Kidney epithelial cell (primary cell): Measurements from ENCODE around the gene AFF1. TPM values are rescaled to one million over a fixed set of nuclear protein-coding genes. Genes with fewer than 3 reads are reported as not detected.

Source experiments
- DNase-seq: peaks from one replicate; pipeline ENCODE4 v3.0.0-alpha.2; 2010; ENCODE audit warnings: low read depth
- H3K27me3 ChIP-seq: 2 replicates; pipeline ENCODE4 v1.6.0; 2011; ENCODE audit warnings: low read length; ENCODE audit not compliant: control insufficient read depth, insufficient read depth
- H3K36me3 ChIP-seq: 2 replicates; pipeline ENCODE4 v1.5.1; 2011; ENCODE audit warnings: low read length; ENCODE audit not compliant: control insufficient read depth, insufficient read depth
- H3K4me3 ChIP-seq: 2 replicates; pipeline ENCODE4 v1.5.1; 2011; ENCODE audit warnings: low read depth, mild to moderate bottlenecking, control low read depth, low read length
- CTCF ChIP-seq: IDR thresholded peaks from 2 replicates; pipeline ENCODE4 v1.5.1; 2011; ENCODE audit warnings: mild to moderate bottlenecking, moderate library complexity, low read length, control low read depth, inconsistent platforms; ENCODE audit not compliant: insufficient read depth, poor library complexity, severe bottlenecking
- total RNA-seq: library from RNA; depleted of rRNA; stranded (reverse); fragments of >200 nt; gene quantifications from 2 replicates; pipeline ENCODE4 v1.2.3, GENCODE V29; 2015

AFF1 gene
- total RNA-seq, 1 donor from 2014 or later = 16.9 TPM

DNA sequence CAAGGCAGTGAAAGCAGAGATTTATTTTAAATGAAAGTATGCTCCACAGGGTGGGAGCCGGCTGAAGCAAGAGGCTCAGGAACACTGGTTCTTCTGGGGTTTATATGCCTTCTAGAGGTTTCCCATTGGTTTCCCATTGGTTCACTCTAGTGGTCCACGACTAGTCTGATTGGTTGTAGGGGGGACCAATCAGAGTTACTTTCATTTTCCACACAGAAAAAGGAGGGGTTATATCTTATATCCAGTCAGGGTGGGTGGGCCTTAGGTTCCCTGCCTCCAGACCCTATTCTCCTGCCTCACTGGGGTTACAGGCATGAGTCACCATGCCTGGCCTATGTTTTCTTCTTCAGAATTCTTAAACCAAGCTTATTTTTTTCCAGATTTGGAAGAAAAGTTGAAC, 184.0 kb downstream of the AFF1 start:
- DNase-seq = no peak
- H3K36me3 ChIP-seq = peaks cover 4% of the 10 kb centered on the region
- TF ChIP-seq CTCF = no peak
- no peaks in the 10 kb centered on the region for H3K27me3 ChIP-seq
- H3K4me3 ChIP-seq = no peak overlapping the region

- no peak for TF ChIP-seq CTCF
- Histone ChIP-seq H3K27me3 (no peaks in the 10 kb centered on the region), H3K4me3 (no peak overlapping the region), H3K36me3 (peaks cover 3% of the 10 kb centered on the region)
- DNase-seq = no peak
Measured at GRCh38 chr4:87120010-87120409, 185.2 kb downstream of the AFF1 start.

DNA sequence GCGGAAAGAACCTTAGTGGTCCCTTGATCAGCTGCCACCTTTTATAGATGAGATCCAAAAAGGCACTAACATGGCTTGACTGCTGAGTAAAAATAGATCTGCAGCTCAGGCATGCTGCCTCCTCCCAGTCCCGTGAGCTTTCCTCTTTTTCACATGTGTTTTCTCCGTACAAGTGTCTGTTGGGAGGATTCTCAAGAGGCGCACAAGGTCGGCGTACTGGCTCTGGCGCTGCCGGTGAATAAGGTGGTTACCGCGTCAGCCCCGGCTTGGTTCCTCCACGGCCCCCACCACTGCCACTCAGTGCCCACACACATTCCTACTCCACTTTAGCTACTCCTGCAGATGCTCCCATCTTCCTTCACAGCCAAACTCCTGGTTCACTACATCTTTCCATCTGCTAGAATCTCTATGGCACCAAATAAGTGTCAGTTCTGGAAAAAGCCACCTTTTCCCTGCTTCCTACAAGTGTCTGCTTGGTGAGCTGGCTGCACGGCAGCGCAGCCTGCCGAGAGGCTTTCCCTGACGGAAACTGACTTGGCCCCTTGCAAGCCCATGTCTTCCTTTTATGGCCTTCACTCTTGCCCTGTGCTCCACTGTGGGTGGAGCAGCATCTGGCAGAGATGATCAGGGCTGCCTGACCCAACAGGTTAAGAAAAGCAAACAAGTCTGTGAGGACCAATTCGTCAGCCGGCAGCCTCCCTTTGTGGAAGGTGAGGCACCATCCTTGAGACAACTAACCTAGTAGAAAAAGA, 185.8 kb downstream of the AFF1 start:
- H3K36me3 ChIP-seq = no peaks in the 10 kb centered on the region
- no peak for DNase-seq
- H3K4me3 ChIP-seq = no peak overlapping the region
- no peaks in the 10 kb centered on the region for H3K27me3 ChIP-seq
- TF ChIP-seq CTCF = no peak

- Histone ChIP-seq H3K27me3 (no peaks in the 10 kb centered on the region), H3K36me3 (no peaks in the 10 kb centered on the region), H3K4me3 (no peak overlapping the region)
- no peak for TF ChIP-seq CTCF
- no peak for DNase-seq
Measured at GRCh38 chr4:87121341-87122065, 186.7 kb downstream of the AFF1 start.

DNA sequence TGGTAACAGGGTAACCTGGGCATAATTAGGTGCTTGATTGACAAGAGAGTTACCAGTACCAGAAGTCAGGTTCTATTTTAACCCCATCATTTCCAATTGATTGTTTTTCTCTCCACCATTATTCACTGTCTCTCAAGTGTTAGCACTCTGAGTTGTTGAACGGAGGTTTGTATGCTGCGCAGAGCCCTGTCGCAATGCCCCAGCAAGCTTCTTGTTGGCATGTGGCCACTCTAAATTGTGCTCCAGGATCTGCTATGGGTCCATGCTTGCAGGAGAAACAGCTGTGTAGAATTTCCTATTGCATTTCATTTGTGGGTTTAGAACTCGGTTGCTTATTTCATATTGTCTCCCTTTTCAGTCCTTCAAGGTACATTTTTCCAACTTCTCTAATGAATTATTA, 187.4 kb downstream of the AFF1 start:
- Histone ChIP-seq H3K4me3 (no peak overlapping the region), H3K27me3 (no peaks in the 10 kb centered on the region), H3K36me3 (no peaks in the 10 kb centered on the region)
- no peak for TF ChIP-seq CTCF
- no peak for DNase-seq

GRCh38 chr4:87126056-87126455, 191.2 kb downstream of the AFF1 start:
- Histone ChIP-seq H3K27me3 (no peaks in the 10 kb centered on the region), H3K36me3 (no peaks in the 10 kb centered on the region), H3K4me3 (no peak overlapping the region)
- DNase-seq = no peak
- no peak for TF ChIP-seq CTCF
